OCI-LY1 (cell line): ENCODE measurements around the gene C20orf173.

Experiments used
- CTCF ChIP-seq: fragments of 200-600 bp; sonication (generic), shearing (Covaris generic); IDR thresholded peaks from 2 replicates; pipeline ENCODE4 v1.5.1; 2017; ENCODE audit warnings: mild to moderate bottlenecking, antibody characterized with exemption, low read length, moderate library complexity, mixed read lengths
- EZH2 ChIP-seq: fragments of 200-600 bp; sonication (generic), shearing (Covaris generic); IDR thresholded peaks from 2 replicates; pipeline ENCODE4 v1.8.0; 2017; ENCODE audit warnings: borderline replicate concordance, mixed run types, mild to moderate bottlenecking, antibody characterized with exemption, low read length, moderate library complexity, mixed read lengths

- TF ChIP-seq CTCF = no peak
- TF ChIP-seq EZH2 = no peak
Measured at GRCh38 chr20:35578469-35578868, 49.0 kb upstream of the C20orf173 start.
